HepG2 (cell line): ENCODE results near the gene PDE4C. TPM values are rescaled to one million over a fixed set of nuclear protein-coding genes. Genes with fewer than 3 reads are reported as not detected.
A peak's percentile ranks its signal among the peaks of the same experiment; 100 is the strongest.

Source experiments
- AGO1 ChIP-seq: fragments of 200-400 bp; formaldehyde crosslinking; IDR thresholded peaks from 2 replicates; pipeline ENCODE4 v1.6.1; 2017; ENCODE audit warnings: mild to moderate bottlenecking, low read depth, low read length, moderate library complexity; ENCODE audit not compliant: poor library complexity, severe bottlenecking
- CREM ChIP-seq, 2 experiments: sonication (generic) in 1 of 2; formaldehyde crosslinking in 1 of 2; IDR thresholded peaks; 2 replicates each; pipeline versions ENCODE4 v1.4.0 to v1.6.1; 2016 to 2020; ENCODE audit warnings: antibody characterized with exemption in 1 of 2, mild to moderate bottlenecking in 1 of 2, missing genetic modification reagents in 1 of 2
- GABPB1 ChIP-seq: IDR thresholded peaks from 2 replicates; pipeline ENCODE4 v1.6.1; 2016; ENCODE audit warnings: mild to moderate bottlenecking, missing genetic modification reagents, moderate library complexity, missing compliant biosample characterization
- GATAD1 ChIP-seq: IDR thresholded peaks from 2 replicates; pipeline ENCODE4 v1.6.1; 2016; ENCODE audit warnings: missing genetic modification reagents, missing compliant biosample characterization
- GATAD2A ChIP-seq: IDR thresholded peaks from 2 replicates; pipeline ENCODE4 v1.6.1; 2016
- IRF2 ChIP-seq: IDR thresholded peaks from 2 replicates; pipeline ENCODE4 v1.6.1; 2018; ENCODE audit warnings: missing genetic modification reagents, missing compliant biosample characterization
- MAZ ChIP-seq, 2 experiments: sonication (generic) in 1 of 2; formaldehyde crosslinking in 1 of 2; IDR thresholded peaks; 2 replicates each; pipeline versions ENCODE4 v1.5.0 to v1.6.1; 2012 to 2020; ENCODE audit warnings: low read depth in 2 of 2, mild to moderate bottlenecking in 2 of 2, borderline replicate concordance in 1 of 2, improper control_type of control experiment in 1 of 2, low read length in 1 of 2, missing genetic modification reagents in 1 of 2, moderate library complexity in 1 of 2
- MLLT10 ChIP-seq: sonication (generic); formaldehyde crosslinking; IDR thresholded peaks from 2 replicates; pipeline ENCODE4 v1.4.0; 2020; ENCODE audit warnings: missing genetic modification reagents
- MTERF4 ChIP-seq: sonication (generic); formaldehyde crosslinking; IDR thresholded peaks from 2 replicates; pipeline ENCODE4 v1.8.0; 2023; ENCODE audit warnings: mild to moderate bottlenecking, missing genetic modification reagents
- MYC ChIP-seq: sonication (generic); formaldehyde crosslinking; IDR thresholded peaks from 2 replicates; pipeline ENCODE4 v1.9.0; 2021; ENCODE audit warnings: missing genetic modification reagents, borderline replicate concordance
- NFAT5 ChIP-seq: sonication (generic); formaldehyde crosslinking; IDR thresholded peaks from 2 replicates; pipeline ENCODE4 v1.4.0; 2020; ENCODE audit warnings: missing genetic modification reagents
- PAWR ChIP-seq: sonication (generic); formaldehyde crosslinking; IDR thresholded peaks from 2 replicates; pipeline ENCODE4 v1.4.0; 2020; ENCODE audit warnings: missing genetic modification reagents, mild to moderate bottlenecking, borderline replicate concordance
- RARA ChIP-seq: IDR thresholded peaks from 2 replicates; pipeline ENCODE4 v1.6.1; 2016; ENCODE audit warnings: missing genetic modification reagents, missing compliant biosample characterization
- SIN3A ChIP-seq: IDR thresholded peaks from 2 replicates; pipeline ENCODE4 v1.6.1; 2011; ENCODE audit warnings: low read depth, mild to moderate bottlenecking, control low read depth, low read length, borderline replicate concordance
- SPEN ChIP-seq: sonication (generic); formaldehyde crosslinking; IDR thresholded peaks from 2 replicates; pipeline ENCODE4 v1.5.1; 2020; ENCODE audit warnings: low read depth, mild to moderate bottlenecking, missing genetic modification reagents
- TBX2 ChIP-seq: sonication (generic); formaldehyde crosslinking; IDR thresholded peaks from 2 replicates; pipeline ENCODE4 v1.5.0; 2020; ENCODE audit warnings: missing genetic modification reagents, mild to moderate bottlenecking, borderline replicate concordance
- TEF ChIP-seq: sonication (generic); formaldehyde crosslinking; IDR thresholded peaks from 2 replicates; pipeline ENCODE4 v1.5.0; 2020; ENCODE audit warnings: missing genetic modification reagents
- ZFYVE20 ChIP-seq: sonication (generic); formaldehyde crosslinking; IDR thresholded peaks from 2 replicates; pipeline ENCODE4 v1.8.0; 2023; ENCODE audit warnings: low read depth, mild to moderate bottlenecking, moderate library complexity, missing genetic modification reagents, borderline replicate concordance
- ZNF235 ChIP-seq: sonication (generic); formaldehyde crosslinking; IDR thresholded peaks from 2 replicates; pipeline ENCODE4 v1.8.1; 2023; ENCODE audit warnings: mild to moderate bottlenecking, missing genetic modification reagents, borderline replicate concordance
- ZNF772 ChIP-seq: sonication (generic); formaldehyde crosslinking; IDR thresholded peaks from 2 replicates; pipeline ENCODE4 v1.5.0; 2020; ENCODE audit warnings: mild to moderate bottlenecking, missing genetic modification reagents
- polyA plus RNA-seq, 8 experiments: library from polyadenylated mRNA; depleted of rRNA in 3 of 8; stranded (reverse) in 7 of 8; unstranded in 1 of 8; fragments of >200 nt; fragmentation: Illumina TruSeq in 4 of 8; extraction: Trizol in 4 of 8; gene quantifications; 2 replicates each; pipeline versions ENCODE4 v1.2.1 to v1.2.3, GENCODE V29; 2011 to 2016; ENCODE audit warnings: low read depth in 4 of 8, missing spikeins in 1 of 8, mixed read lengths in 1 of 8; ENCODE audit not compliant: insufficient read depth in 1 of 8
- total RNA-seq, 5 experiments: library from RNA; depleted of rRNA; stranded (reverse); fragments of >200 nt; fragmentation: Illumina TruSeq; extraction: Trizol; gene quantifications; 2 replicates each; pipeline ENCODE4 v1.2.3, GENCODE V29; 2016; ENCODE audit warnings: low read depth in 1 of 5
- TF ChIP-seq, protein P1 (sequence below): sonication (generic); IDR thresholded peaks from 2 replicates; pipeline ENCODE4 v1.6.1; 2016; ENCODE audit warnings: low read depth, borderline replicate concordance

The PDE4C gene
- total and polyA plus RNA-seq, 2 of the 13 experiments (the other 11 are each of a cell fraction or from before 2014, with no cell fraction given), result 1.4 to 14.0 TPM

DNA sequence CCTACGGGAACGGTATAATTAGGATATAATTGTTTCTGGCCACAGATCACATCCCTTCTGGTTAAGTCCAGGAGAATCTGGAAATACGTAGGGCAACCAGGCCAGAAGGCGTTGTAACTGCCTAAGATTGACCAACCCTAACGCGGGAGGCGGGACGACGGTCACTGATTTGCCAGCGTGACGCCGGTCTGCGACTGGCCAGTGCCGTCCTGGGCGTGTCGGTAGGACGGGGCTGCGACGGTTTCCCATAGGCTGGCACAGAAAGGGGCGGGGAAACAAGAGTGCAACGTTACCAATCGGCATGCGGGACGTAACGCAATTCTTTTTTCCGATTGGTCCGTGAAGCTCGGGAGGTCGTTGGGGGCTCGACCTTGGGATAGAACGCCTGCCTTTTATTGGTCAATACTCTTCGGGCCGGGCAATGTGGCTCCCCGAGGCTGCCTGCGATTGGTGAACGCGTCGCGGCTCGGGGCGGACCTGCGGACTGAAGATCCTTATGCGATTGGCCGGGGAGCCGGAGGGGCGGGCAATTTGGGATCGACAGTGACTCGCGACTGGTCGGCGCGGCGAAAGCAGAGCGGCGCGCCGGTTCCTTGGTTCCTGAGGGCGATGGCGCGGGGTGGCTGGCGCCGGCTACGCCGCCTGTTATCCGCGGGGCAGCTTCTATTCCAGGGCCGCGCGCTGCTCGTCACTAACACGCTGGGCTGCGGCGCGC, 33.4 kb downstream of the PDE4C start, which contains the start of gene MPV17L2 (continued):
- TF ChIP-seq TBX2 (CRISPR knock-in tag), result peak; percentile 44; the same call in 1 of the 2 replicates
- peak; percentile 69 for TF ChIP-seq GABPB1 (CRISPR knock-in tag)
- no peak for TF ChIP-seq PAWR (CRISPR knock-in tag)
- TF ChIP-seq, protein P1, sequence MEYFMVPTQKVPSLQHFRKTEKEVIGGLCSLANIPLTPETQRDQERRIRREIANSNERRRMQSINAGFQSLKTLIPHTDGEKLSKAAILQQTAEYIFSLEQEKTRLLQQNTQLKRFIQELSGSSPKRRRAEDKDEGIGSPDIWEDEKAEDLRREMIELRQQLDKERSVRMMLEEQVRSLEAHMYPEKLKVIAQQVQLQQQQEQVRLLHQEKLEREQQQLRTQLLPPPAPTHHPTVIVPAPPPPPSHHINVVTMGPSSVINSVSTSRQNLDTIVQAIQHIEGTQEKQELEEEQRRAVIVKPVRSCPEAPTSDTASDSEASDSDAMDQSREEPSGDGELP, result peak; percentile 18; the same call in 1 of the 2 replicates
- peak; percentile 72 for TF ChIP-seq GATAD1 (CRISPR knock-in tag)
- TF ChIP-seq ZFYVE20 (CRISPR knock-in tag), result no peak
- peak; percentile 84; the same call in 1 of the 2 replicates for TF ChIP-seq ZNF772 (CRISPR knock-in tag)
- peak; percentile 7; the same call in 1 of the 2 replicates for TF ChIP-seq RARA (CRISPR knock-in tag)
- TF ChIP-seq AGO1, result peak; percentile 15
- no peak for TF ChIP-seq MTERF4
- peak; percentile 93 for TF ChIP-seq CREM (IDR thresholded peaks at IDR 0.05)
- no peak for TF ChIP-seq CREM (CRISPR knock-in tag; IDR thresholded peaks at IDR 0.05)
- peak; percentile 91 for TF ChIP-seq SIN3A
- peak; percentile 46; the same call in 1 of the 2 replicates for TF ChIP-seq MAZ (IDR thresholded peaks at IDR 0.05; ENCODE audit: borderline replicate concordance, low read depth, low read length)
- peak; percentile 66; the same call in 1 of the 2 replicates for TF ChIP-seq MAZ (CRISPR knock-in tag; IDR thresholded peaks at IDR 0.05; ENCODE audit: low read depth)
- TF ChIP-seq TEF (CRISPR knock-in tag), result no peak
- peak; percentile 75 for TF ChIP-seq MYC
- peak; percentile 29 for TF ChIP-seq IRF2
- no peak for TF ChIP-seq ZNF235
- TF ChIP-seq GATAD2A (CRISPR knock-in tag), result 0 out of 2 replicates have a peak, but pooled peaks have one; percentile 8
- 0 out of 2 replicates have a peak, but pooled peaks have one; percentile 49 for TF ChIP-seq NFAT5 (CRISPR knock-in tag)
- TF ChIP-seq SPEN (CRISPR knock-in tag), result peak; percentile 63; the same call in 1 of the 2 replicates
- no peak for TF ChIP-seq MLLT10 (CRISPR knock-in tag)
